Coronary artery (tissue), 2 donors: Measurements from ENCODE around the gene ACVR2B.

Source experiments
- DNase-seq: peaks from one replicate; pipeline ENCODE4 v3.0.0-alpha.2; 2017; ENCODE audit warnings: low spot score
- H3K27ac ChIP-seq, 2 donors: fragments of 200-600 bp; sonication (generic); one replicate each; pipeline ENCODE4 v1.5.1; 2016 to 2019
- H3K4me3 ChIP-seq: fragments of 200-600 bp; sonication (generic); 2 replicates; pipeline ENCODE4 v1.5.1; 2016; ENCODE audit warnings: mild to moderate bottlenecking, moderate library complexity
- CTCF ChIP-seq: fragments of 200-600 bp; sonication (generic); IDR thresholded peaks from one replicate; pipeline ENCODE4 v1.5.1; 2019; ENCODE audit warnings: antibody characterized with exemption

The ACVR2B gene

GRCh38 chr3:38465588-38466154 lies 12.0 kb downstream of the ACVR2B start:
- DNase-seq: no peak
- no peak overlapping the region for H3K4me3 ChIP-seq
- H3K27ac ChIP-seq: no peak overlapping the region
- no peak for TF ChIP-seq CTCF

- no peak for DNase-seq
- no peak for TF ChIP-seq CTCF
- Histone ChIP-seq H3K27ac (no peak overlapping the region), H3K4me3 (no peak overlapping the region)
Measured at GRCh38 chr3:38468765-38469164, 15.1 kb downstream of the ACVR2B start.

GRCh38 chr3:38469852-38470251 lies 16.2 kb downstream of the ACVR2B start:
- no peak for DNase-seq
- no peak overlapping the region for H3K4me3 ChIP-seq
- no peak for TF ChIP-seq CTCF
- H3K27ac ChIP-seq: no peak overlapping the region

- no peak overlapping the region for H3K27ac ChIP-seq
- no peak for TF ChIP-seq CTCF
- DNase-seq: no peak
- no peak overlapping the region for H3K4me3 ChIP-seq
Measured at GRCh38 chr3:38471260-38471857, 17.7 kb downstream of the ACVR2B start.

- DNase-seq: no peak
- Histone ChIP-seq H3K4me3 (no peak overlapping the region), H3K27ac (no peak overlapping the region)
- no peak for TF ChIP-seq CTCF
Measured at GRCh38 chr3:38472342-38472741, 18.7 kb downstream of the ACVR2B start.

GRCh38 chr3:38473229-38473628 lies 19.5 kb downstream of the ACVR2B start:
- no peak overlapping the region for H3K4me3 ChIP-seq
- TF ChIP-seq CTCF: no peak
- DNase-seq: no peak

GRCh38 chr3:38474928-38475605 lies 21.4 kb downstream of the ACVR2B start:
- Histone ChIP-seq H3K27ac (no peak overlapping the region), H3K4me3 (no peak overlapping the region)
- TF ChIP-seq CTCF: no peak
- no peak for DNase-seq

More at GRCh38 chr3:38473229-38473628, 19.5 kb downstream of the ACVR2B start:
- H3K27ac ChIP-seq: no peak overlapping the region
